ENCODE results near the gene FUT2.

Gene FUT2

DNA sequence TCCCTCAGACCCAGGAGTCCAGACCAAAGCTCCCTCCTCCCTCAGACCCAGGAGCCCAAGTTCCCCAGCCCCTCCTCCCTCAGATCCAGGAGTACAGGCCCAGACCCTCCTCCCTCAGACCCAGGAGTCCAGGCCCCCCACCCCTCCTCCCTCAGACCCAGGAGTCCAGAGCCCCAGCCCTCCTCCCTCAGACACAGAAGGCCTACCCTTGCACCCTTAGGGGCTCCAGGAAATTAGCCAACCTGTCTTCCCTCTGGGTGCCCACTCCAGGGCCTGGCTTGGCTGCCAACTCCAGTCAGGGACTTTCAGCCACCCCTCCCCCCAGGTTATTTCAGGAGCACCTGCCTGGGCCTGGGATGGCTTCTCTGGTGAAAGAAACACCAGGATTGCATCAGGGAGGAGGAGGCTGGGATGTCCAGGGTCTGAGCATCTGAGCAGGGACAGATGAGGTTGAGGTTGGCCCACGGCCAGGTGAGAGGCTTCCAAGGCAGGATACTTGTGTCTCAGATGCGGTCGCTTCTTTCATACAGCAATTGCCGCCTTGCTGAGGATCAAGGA is 59.4 kb downstream of the FUT2 start, which contains the start of gene FGF21:
Gene FGF21, plus strand, starts transcription at position 441 of the 558 bp plus-strand sequence. CDS start 713 bp downstream, outside the sequence.
- DNase-seq: no peak
